ENCODE results near the gene PEX14.

The PEX14 gene

GRCh38 chr1:10515301-10515975 is 40.7 kb downstream of the PEX14 start:
- DNase-seq (ENCODE audit: low read depth), result no peak
- no peak overlapping the region for H3K4me3 ChIP-seq (ENCODE audit: low read depth, low read length)

- H3K4me3 ChIP-seq (ENCODE audit: low read depth, low read length), result no peak overlapping the region
- DNase-seq (ENCODE audit: low read depth), result no peak
Observed at GRCh38 chr1:10515976-10516750, 41.4 kb downstream of the PEX14 start.

GRCh38 chr1:10516925-10517676 is 42.4 kb downstream of the PEX14 start:
- H3K4me3 ChIP-seq (ENCODE audit: low read depth, low read length), result no peak overlapping the region
- no peak for DNase-seq (ENCODE audit: low read depth)

- H3K4me3 ChIP-seq (ENCODE audit: low read depth, low read length), result no peak overlapping the region
- no peak for DNase-seq (ENCODE audit: low read depth)
Observed at GRCh38 chr1:10517677-10517982, 42.9 kb downstream of the PEX14 start.

GRCh38 chr1:10519016-10519417 is 44.3 kb downstream of the PEX14 start:
- DNase-seq (ENCODE audit: low read depth), result no peak
- H3K4me3 ChIP-seq (ENCODE audit: low read depth, low read length), result no peak overlapping the region

GRCh38 chr1:10520497-10520896 is 45.7 kb downstream of the PEX14 start:
- H3K4me3 ChIP-seq (ENCODE audit: low read depth, low read length), result no peak overlapping the region

GRCh38 chr1:10520952-10521351 is 46.2 kb downstream of the PEX14 start:
- no peak overlapping the region for H3K4me3 ChIP-seq (ENCODE audit: low read depth, low read length)
- no peak for DNase-seq (ENCODE audit: low read depth)

More at GRCh38 chr1:10520497-10520896, 45.7 kb downstream of the PEX14 start:
- no peak for DNase-seq (ENCODE audit: low read depth)

- no peak for DNase-seq (ENCODE audit: low read depth)
- no peak overlapping the region for H3K4me3 ChIP-seq (ENCODE audit: low read depth, low read length)
Observed at GRCh38 chr1:10521537-10522157, 46.9 kb downstream of the PEX14 start.

- DNase-seq (ENCODE audit: low read depth), result no peak
- H3K4me3 ChIP-seq (ENCODE audit: low read depth, low read length), result no peak overlapping the region
Observed at GRCh38 chr1:10522322-10522860, 47.6 kb downstream of the PEX14 start.

GRCh38 chr1:10525208-10525607 is 50.5 kb downstream of the PEX14 start:
- no peak overlapping the region for H3K4me3 ChIP-seq (ENCODE audit: low read depth, low read length)
- no peak for DNase-seq (ENCODE audit: low read depth)

- no peak overlapping the region for H3K4me3 ChIP-seq (ENCODE audit: low read depth, low read length)
- peak; percentile 48 for DNase-seq (ENCODE audit: low read depth)
Observed at GRCh38 chr1:10528066-10529014, 53.6 kb downstream of the PEX14 start.

GRCh38 chr1:10529091-10529490 is 54.3 kb downstream of the PEX14 start:
- H3K4me3 ChIP-seq (ENCODE audit: low read depth, low read length), result no peak overlapping the region
- no peak for DNase-seq (ENCODE audit: low read depth)

GRCh38 chr1:10529765-10530164 is 55.0 kb downstream of the PEX14 start:
- no peak overlapping the region for H3K4me3 ChIP-seq (ENCODE audit: low read depth, low read length)
- DNase-seq (ENCODE audit: low read depth), result no peak

- DNase-seq (ENCODE audit: low read depth), result no peak
- H3K4me3 ChIP-seq (ENCODE audit: low read depth, low read length), result peak overlapping the region; percentile 4
Observed at GRCh38 chr1:10530281-10530740, 55.6 kb downstream of the PEX14 start.

GRCh38 chr1:10530756-10531495 is 56.2 kb downstream of the PEX14 start:
- H3K4me3 ChIP-seq (ENCODE audit: low read depth, low read length), result peak overlapping the region; percentile 4
- no peak for DNase-seq (ENCODE audit: low read depth)

GRCh38 chr1:10532362-10532761 is 57.6 kb downstream of the PEX14 start:
- DNase-seq (ENCODE audit: low read depth), result no peak
- H3K4me3 ChIP-seq (ENCODE audit: low read depth, low read length), result no peak overlapping the region

GRCh38 chr1:10534519-10534918 is 59.8 kb downstream of the PEX14 start:
- no peak for DNase-seq (ENCODE audit: low read depth)
- H3K4me3 ChIP-seq (ENCODE audit: low read depth, low read length), result no peak overlapping the region

All from skeletal muscle cell (primary cell).